ENCODE data around the gene ADNP2. TPM values are rescaled to one million over a fixed set of nuclear protein-coding genes. Genes with fewer than 3 reads are reported as not detected.

Gene ADNP2
- total and polyA plus RNA-seq, 2 donors (not counting 1 experiment from before 2014, with no cell fraction given): 4.7 to 14.7 TPM

DNA sequence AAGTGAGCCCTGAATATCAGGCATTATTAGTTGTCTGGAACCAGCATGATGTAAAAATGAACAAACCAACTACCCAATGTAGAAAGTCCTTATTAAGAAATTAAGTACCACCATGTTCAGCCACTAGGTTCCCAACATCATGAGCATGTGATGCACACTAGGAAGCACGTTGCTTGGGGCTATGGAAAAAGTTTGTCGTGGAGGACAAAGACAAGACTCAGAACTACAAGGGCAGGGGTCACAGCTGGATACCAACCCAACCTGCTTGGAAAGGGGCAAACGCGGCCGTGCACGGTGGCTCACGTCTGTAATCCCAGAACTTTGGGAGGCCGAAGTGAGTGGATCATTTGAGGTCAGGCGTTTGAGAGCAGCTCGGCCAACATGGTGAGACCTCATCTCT, 64.0 kb downstream of the ADNP2 start:
- Mint-ChIP-seq H3K4me3 (no peak overlapping the region), H3K9me3 (ENCODE audit: insufficient read depth) (no peaks in the 10 kb centered on the region), H3K4me1 (peaks cover 4% of the 10 kb centered on the region), H3K27me3 (peaks cover 69% of the 10 kb centered on the region), H3K27ac (no peak overlapping the region)
- 97% methylated on average over 10 of the region's 10 CpGs for WGBS (ENCODE audit: insufficient coverage)
- H3K9me3 ChIP-seq (ENCODE audit: control extremely low read depth in 1 of 3, control insufficient read depth in 2 of 3, insufficient read depth in 1 of 3, low read length in 2 of 3): peaks cover 0 to 9% (median 0%) of the 10 kb centered on the region in 3 donors
- ATAC-seq (ENCODE audit: low read depth): no peak
- H3K36me3 ChIP-seq (replicated peaks in 1 of 2; ENCODE audit: control extremely low read depth in 1 of 2, control insufficient read depth in 1 of 2, extremely low read depth in 1 of 2, insufficient read depth in 2 of 2, low read length in 1 of 2): no peaks in the 10 kb centered on the region
- H2AFZ ChIP-seq (ENCODE audit: insufficient read depth, low read depth, low read length, poor library complexity, severe bottlenecking): no peak overlapping the region
- intact Hi-C loops (cut with micrococcal nuclease): no loop called here
- no peaks in the 10 kb centered on the region for H3K79me2 ChIP-seq (ENCODE audit: control insufficient read depth, insufficient read depth, low read length)
- no peak overlapping the region for H3K27ac ChIP-seq (ENCODE audit: low read length in 2 of 2)
- DNase-seq: no peak
- no peaks in the 10 kb centered on the region for H4K20me1 ChIP-seq (ENCODE audit: control insufficient read depth, insufficient read depth, low read length, poor library complexity, severe bottlenecking)
- ChIA-PET POLR2A (no interaction called here), CTCF (no interaction called here)
- no peak for TF ChIP-seq EZH2 (IDR thresholded peaks at IDR 0.05; ENCODE audit: borderline replicate concordance, insufficient read depth, low read depth, low read length, poor library complexity, severe bottlenecking)
- TF ChIP-seq, protein P1, sequence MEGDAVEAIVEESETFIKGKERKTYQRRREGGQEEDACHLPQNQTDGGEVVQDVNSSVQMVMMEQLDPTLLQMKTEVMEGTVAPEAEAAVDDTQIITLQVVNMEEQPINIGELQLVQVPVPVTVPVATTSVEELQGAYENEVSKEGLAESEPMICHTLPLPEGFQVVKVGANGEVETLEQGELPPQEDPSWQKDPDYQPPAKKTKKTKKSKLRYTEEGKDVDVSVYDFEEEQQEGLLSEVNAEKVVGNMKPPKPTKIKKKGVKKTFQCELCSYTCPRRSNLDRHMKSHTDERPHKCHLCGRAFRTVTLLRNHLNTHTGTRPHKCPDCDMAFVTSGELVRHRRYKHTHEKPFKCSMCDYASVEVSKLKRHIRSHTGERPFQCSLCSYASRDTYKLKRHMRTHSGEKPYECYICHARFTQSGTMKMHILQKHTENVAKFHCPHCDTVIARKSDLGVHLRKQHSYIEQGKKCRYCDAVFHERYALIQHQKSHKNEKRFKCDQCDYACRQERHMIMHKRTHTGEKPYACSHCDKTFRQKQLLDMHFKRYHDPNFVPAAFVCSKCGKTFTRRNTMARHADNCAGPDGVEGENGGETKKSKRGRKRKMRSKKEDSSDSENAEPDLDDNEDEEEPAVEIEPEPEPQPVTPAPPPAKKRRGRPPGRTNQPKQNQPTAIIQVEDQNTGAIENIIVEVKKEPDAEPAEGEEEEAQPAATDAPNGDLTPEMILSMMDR (IDR thresholded peaks at IDR 0.05): no peak
- no peak overlapping the region for H3K9ac ChIP-seq (ENCODE audit: low read length)
- H3K4me3 ChIP-seq (ENCODE audit: control extremely low read depth in 1 of 5, extremely low read depth in 1 of 5, insufficient read depth in 1 of 5, low read depth in 2 of 5, low read length in 4 of 5): no peak overlapping the region
- H3K27me3 ChIP-seq (replicated peaks in 1 of 4; ENCODE audit: control extremely low read depth in 1 of 4, control insufficient read depth in 3 of 4, insufficient read depth in 4 of 4, low read length in 3 of 4): peaks cover 0 to 28% (median 12%) of the 10 kb centered on the region in 4 experiments
- H3K4me1 ChIP-seq (ENCODE audit: control insufficient read depth in 2 of 2, insufficient read depth in 2 of 2, low read length in 2 of 2): peaks cover 0 to 3% of the 10 kb centered on the region in 2 donors
- H3K4me2 ChIP-seq (replicated peaks; ENCODE audit: low read depth, low read length, poor library complexity, severe bottlenecking): no peak overlapping the region

DNA sequence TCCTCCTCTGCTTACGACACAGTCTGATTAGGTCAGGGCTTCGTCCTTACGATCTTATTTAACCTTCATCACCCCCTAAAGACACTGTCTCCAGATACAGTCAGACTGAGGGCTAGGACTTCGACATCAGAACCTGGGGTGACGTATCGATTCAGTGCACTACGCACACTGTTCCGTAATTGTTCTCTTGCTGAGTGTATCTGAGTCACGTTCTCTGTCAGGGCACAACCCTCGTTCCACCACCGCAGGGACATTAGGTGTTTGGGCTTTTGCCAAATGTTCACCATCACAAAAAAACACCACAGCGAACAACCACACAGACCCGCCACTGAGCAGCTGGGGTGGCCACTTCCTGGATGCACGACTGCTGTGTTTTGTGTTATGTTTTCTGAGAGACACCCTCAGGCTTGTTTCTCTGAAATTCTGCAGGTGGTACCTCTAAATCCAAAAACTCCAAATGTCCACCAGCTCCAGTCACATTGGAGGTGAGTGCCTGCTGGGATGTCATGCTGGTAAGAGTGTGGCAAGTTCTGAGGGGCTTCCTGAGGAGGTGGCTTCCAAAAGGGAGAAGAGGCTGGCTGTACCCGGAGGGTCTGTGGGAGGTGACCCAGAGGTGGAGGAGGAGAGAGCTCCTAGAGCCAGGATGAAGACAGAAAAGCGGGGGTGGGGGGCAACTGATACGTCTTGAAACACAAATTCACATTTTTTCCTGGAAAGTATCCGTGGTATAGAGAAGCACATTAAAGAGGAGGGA, 66.6 kb downstream of the ADNP2 start:
- Mint-ChIP-seq H3K9me3 (ENCODE audit: insufficient read depth) (no peaks in the 10 kb centered on the region), H3K27me3 (peaks cover 64% of the 10 kb centered on the region), H3K27ac (no peak overlapping the region), H3K4me1 (peaks cover 4% of the 10 kb centered on the region), H3K4me3 (no peak overlapping the region)
- TF ChIP-seq, protein P1 (IDR thresholded peaks at IDR 0.05): no peak
- no peak for TF ChIP-seq EZH2 (IDR thresholded peaks at IDR 0.05; ENCODE audit: borderline replicate concordance, insufficient read depth, low read depth, low read length, poor library complexity, severe bottlenecking)
- no peak overlapping the region for H3K4me2 ChIP-seq (replicated peaks; ENCODE audit: low read depth, low read length, poor library complexity, severe bottlenecking)
- H3K9ac ChIP-seq (ENCODE audit: low read length): no peak overlapping the region
- intact Hi-C loops (cut with micrococcal nuclease): no loop called here
- no peaks in the 10 kb centered on the region for H3K79me2 ChIP-seq (ENCODE audit: control insufficient read depth, insufficient read depth, low read length)
- H4K20me1 ChIP-seq (ENCODE audit: control insufficient read depth, insufficient read depth, low read length, poor library complexity, severe bottlenecking): no peaks in the 10 kb centered on the region
- ATAC-seq (ENCODE audit: low read depth) (no peak), DNase-seq (no peak)
- no peak overlapping the region for H3K4me3 ChIP-seq (ENCODE audit: control extremely low read depth in 1 of 5, extremely low read depth in 1 of 5, insufficient read depth in 1 of 5, low read depth in 2 of 5, low read length in 4 of 5)
- H3K27me3 ChIP-seq (replicated peaks in 1 of 4; ENCODE audit: control extremely low read depth in 1 of 4, control insufficient read depth in 3 of 4, insufficient read depth in 4 of 4, low read length in 3 of 4): peaks cover 0 to 23% (median 9%) of the 10 kb centered on the region in 4 experiments
- no peaks in the 10 kb centered on the region for H3K36me3 ChIP-seq (replicated peaks in 1 of 2; ENCODE audit: control extremely low read depth in 1 of 2, control insufficient read depth in 1 of 2, extremely low read depth in 1 of 2, insufficient read depth in 2 of 2, low read length in 1 of 2)
- peaks cover 0 to 3% (median 0%) of the 10 kb centered on the region in 3 donors for H3K9me3 ChIP-seq (ENCODE audit: control extremely low read depth in 1 of 3, control insufficient read depth in 2 of 3, insufficient read depth in 1 of 3, low read length in 2 of 3)
- no peak overlapping the region for H3K27ac ChIP-seq (ENCODE audit: low read length in 2 of 2)
- no peak overlapping the region for H2AFZ ChIP-seq (ENCODE audit: insufficient read depth, low read depth, low read length, poor library complexity, severe bottlenecking)
- 85% methylated on average over 13 of the region's 18 CpGs for WGBS (ENCODE audit: insufficient coverage)
- CTCF ChIA-PET: no interaction called here
- POLR2A ChIA-PET: no interaction called here
- H3K4me1 ChIP-seq (ENCODE audit: control insufficient read depth in 2 of 2, insufficient read depth in 2 of 2, low read length in 2 of 2): peaks cover 0 to 3% of the 10 kb centered on the region in 2 donors

All from B cell (primary cell).